ENCODE results near the gene FDXR. TPM values are rescaled to one million over a fixed set of nuclear protein-coding genes. Genes with fewer than 3 reads are reported as not detected.
"Not testable (repeated sequence)": the region's sequence is repeated elsewhere in the genome, so short reads cannot be mapped to it uniquely, and the experiment has no call there.

The FDXR gene
- total RNA-seq, result 12.9 and 41.2 TPM in 2 replicates

- DNase-seq (ENCODE audit: low read depth in 2 of 2), result no peak
These were observed at the start of gene FDXR for GRCh38 chr17:74872313-74873036. Gene FDXR, minus strand, starts transcription at chr17:74872994. Its CDS starts 50 bp downstream, at chr17:74872944.

GRCh38 chr17:74922172-74922571 lies 49.4 kb upstream of the FDXR start:
- no peak for DNase-seq (ENCODE audit: low read depth in 2 of 2)

GRCh38 chr17:74921769-74922168 lies 49.0 kb upstream of the FDXR start:
- no peak for DNase-seq (ENCODE audit: low read depth in 2 of 2)

GRCh38 chr17:74921026-74921681 lies 48.4 kb upstream of the FDXR start:
- DNase-seq (ENCODE audit: low read depth in 2 of 2), result no peak

- no peak for DNase-seq (ENCODE audit: low read depth in 2 of 2)
These were observed 47.8 kb upstream of the FDXR start for GRCh38 chr17:74920642-74921025.

- DNase-seq (ENCODE audit: low read depth in 2 of 2), result no peak
These were observed 47.5 kb upstream of the FDXR start for GRCh38 chr17:74920306-74920620.

GRCh38 chr17:74919440-74920305 lies 46.9 kb upstream of the FDXR start:
- peak; percentile 19 to 21 for DNase-seq (ENCODE audit: low read depth in 2 of 2)

GRCh38 chr17:74918906-74919305 lies 46.1 kb upstream of the FDXR start:
- DNase-seq (ENCODE audit: low read depth in 2 of 2), result no peak

- no peak for DNase-seq (ENCODE audit: low read depth in 2 of 2)
These were observed 44.6 kb upstream of the FDXR start for GRCh38 chr17:74917430-74917829.

GRCh38 chr17:74916851-74917199 lies 44.0 kb upstream of the FDXR start:
- no peak for DNase-seq (ENCODE audit: low read depth in 2 of 2)

- DNase-seq (ENCODE audit: low read depth in 2 of 2), result no peak
These were observed 43.5 kb upstream of the FDXR start for GRCh38 chr17:74916136-74916850.

GRCh38 chr17:74911423-74911822 lies 38.6 kb upstream of the FDXR start:
- DNase-seq (ENCODE audit: low read depth in 2 of 2), result not testable (repeated sequence)

- not testable (repeated sequence) for DNase-seq (ENCODE audit: low read depth in 2 of 2)
These were observed 36.3 kb upstream of the FDXR start for GRCh38 chr17:74909097-74909496.

GRCh38 chr17:74907012-74907411 lies 34.2 kb upstream of the FDXR start:
- DNase-seq (ENCODE audit: low read depth in 2 of 2), result no peak

GRCh38 chr17:74906214-74906793 lies 33.5 kb upstream of the FDXR start:
- DNase-seq (ENCODE audit: low read depth in 2 of 2), result not testable (repeated sequence)

GRCh38 chr17:74904687-74905409 lies 32.1 kb upstream of the FDXR start:
- no peak for DNase-seq (ENCODE audit: low read depth in 2 of 2)

GRCh38 chr17:74903671-74904070 lies 30.9 kb upstream of the FDXR start:
- no peak for DNase-seq (ENCODE audit: low read depth in 2 of 2)

- no peak for DNase-seq (ENCODE audit: low read depth in 2 of 2)
These were observed 30.2 kb upstream of the FDXR start for GRCh38 chr17:74903034-74903433.

GRCh38 chr17:74901353-74902135 lies 28.8 kb upstream of the FDXR start:
- no peak for DNase-seq (ENCODE audit: low read depth in 2 of 2)

- no peak for DNase-seq (ENCODE audit: low read depth in 2 of 2)
These were observed 27.4 kb upstream of the FDXR start for GRCh38 chr17:74900208-74900607.

Data from lung microvascular endothelial cell (primary cell).